Neuronal stem cell (in vitro differentiated cells): ENCODE data around the gene A2M.

Source experiments
- DNase-seq: peaks from one replicate; pipeline ENCODE4 v3.0.0-alpha.2; 2013; ENCODE audit warnings: low spot score
- H2AFZ ChIP-seq: one replicate; pipeline ENCODE4 v1.6.1; 2013; ENCODE audit warnings: mild to moderate bottlenecking, low read length, inconsistent platforms
- H2AK5ac ChIP-seq: 2 replicates; pipeline ENCODE4 v1.6.1; 2013; ENCODE audit warnings: low read depth, mild to moderate bottlenecking, inconsistent platforms, low read length, moderate library complexity, mixed read lengths
- H2BK120ac ChIP-seq: 2 replicates; pipeline ENCODE4 v1.6.1; 2013; ENCODE audit warnings: low read depth, mild to moderate bottlenecking, inconsistent platforms, low read length, moderate library complexity, mixed read lengths
- H2BK12ac ChIP-seq: one replicate; pipeline ENCODE4 v1.6.1; 2013; ENCODE audit warnings: low read length, inconsistent platforms
- H2BK15ac ChIP-seq: 2 replicates; pipeline ENCODE4 v1.6.1; 2013; ENCODE audit warnings: mild to moderate bottlenecking, low read length, inconsistent platforms, mixed read lengths
- H2BK5ac ChIP-seq: one replicate; pipeline ENCODE4 v1.6.1; 2013; ENCODE audit warnings: inconsistent platforms, mild to moderate bottlenecking, low read length, moderate library complexity
- H3K14ac ChIP-seq: one replicate; pipeline ENCODE4 v1.6.1; 2013; ENCODE audit warnings: low read length, inconsistent platforms
- H3K18ac ChIP-seq: 2 replicates; pipeline ENCODE4 v1.6.1; 2013; ENCODE audit warnings: low read length, inconsistent platforms
- H3K23ac ChIP-seq: 2 replicates; pipeline ENCODE4 v1.6.1; 2013; ENCODE audit warnings: low read depth, mild to moderate bottlenecking, mixed read lengths, low read length, inconsistent platforms; ENCODE audit not compliant: poor library complexity
- H3K27ac ChIP-seq: replicated peaks from 3 replicates; pipeline ENCODE4 v1.5.1; 2013; ENCODE audit warnings: low read length, inconsistent platforms
- H3K27me3 ChIP-seq, 3 experiments: 2 replicates each; pipeline ENCODE4 v1.6.1; 2013; ENCODE audit warnings: low read length in 3 of 3, mild to moderate bottlenecking in 2 of 3, inconsistent platforms in 1 of 3, low read depth in 1 of 3, mixed read lengths in 1 of 3, moderate library complexity in 1 of 3; ENCODE audit not compliant: control insufficient read depth in 3 of 3, insufficient read depth in 3 of 3
- H3K36me3 ChIP-seq, 2 donors: replicated peaks in 1 of 2; 2 replicates each; pipeline ENCODE4 v1.6.1; 2013; ENCODE audit warnings: low read length in 2 of 2; ENCODE audit not compliant: control insufficient read depth in 2 of 2, insufficient read depth in 2 of 2
- H3K4ac ChIP-seq: 2 replicates; pipeline ENCODE4 v1.6.1; 2013; ENCODE audit warnings: inconsistent platforms, mild to moderate bottlenecking, low read length, moderate library complexity
- H3K4me1 ChIP-seq, 2 donors: 1 replicate in 1 of 2; 2 replicates in 1 of 2; pipeline ENCODE4 v1.6.1; 2013; ENCODE audit warnings: low read length in 2 of 2, low read depth in 1 of 2; ENCODE audit not compliant: control insufficient read depth in 2 of 2, insufficient read depth in 1 of 2
- H3K4me2 ChIP-seq: one replicate; pipeline ENCODE4 v1.6.1; 2013; ENCODE audit warnings: mild to moderate bottlenecking, low read length, inconsistent platforms; ENCODE audit not compliant: insufficient read depth, poor library complexity, severe bottlenecking
- H3K4me3 ChIP-seq, 2 donors: 2 replicates each; pipeline ENCODE4 v1.5.1; 2013; ENCODE audit warnings: low read length in 2 of 2, mild to moderate bottlenecking in 2 of 2, inconsistent platforms in 1 of 2, moderate library complexity in 1 of 2
- H3K79me1 ChIP-seq: one replicate; pipeline ENCODE4 v1.6.1; 2013; ENCODE audit warnings: low read depth, mild to moderate bottlenecking, inconsistent platforms, low read length, moderate library complexity
- H3K9ac ChIP-seq: one replicate; pipeline ENCODE4 v1.6.1; 2013; ENCODE audit warnings: mild to moderate bottlenecking, low read depth, low read length, inconsistent platforms; ENCODE audit not compliant: poor library complexity
- H3K9me3 ChIP-seq, 2 donors: replicated peaks in 1 of 2; 2 replicates each; pipeline versions ENCODE3 to v1.6.1; 2013; ENCODE audit warnings: low read length in 2 of 2, mild to moderate bottlenecking in 2 of 2, inconsistent platforms in 1 of 2, low read depth in 1 of 2, mixed read lengths in 1 of 2, moderate library complexity in 1 of 2; ENCODE audit not compliant: control insufficient read depth in 2 of 2, insufficient read depth in 1 of 2
- H4K8ac ChIP-seq: one replicate; pipeline ENCODE4 v1.6.1; 2013; ENCODE audit warnings: low read depth, mild to moderate bottlenecking, inconsistent platforms, low read length, moderate library complexity
- H4K91ac ChIP-seq: one replicate; pipeline ENCODE4 v1.6.1; 2013; ENCODE audit warnings: low read length, low read depth, mild to moderate bottlenecking, inconsistent platforms; ENCODE audit not compliant: poor library complexity
- WGBS, 2 donors: extraction: QIAGEN DNeasy Blood & Tissue Kit; methylation state at CpG; one replicate each; pipeline ENCODE4 v1.1.7; 2013; ENCODE audit warnings: missing lambda C conversion rate in 2 of 2, mixed read lengths in 1 of 2; ENCODE audit not compliant: insufficient read length in 2 of 2, insufficient replicate concordance in 1 of 2; ENCODE audit errors: extremely low coverage in 2 of 2; 5-methylcytosine and 5-hydroxymethylcytosine counted together

Gene A2M

GRCh38 chr12:9040484-9041186 is 75.1 kb downstream of the A2M start:
- no peak overlapping the region for H2AFZ ChIP-seq
- H3K27ac ChIP-seq = no peak overlapping the region
- H2BK120ac ChIP-seq = no peak overlapping the region
- H3K79me1 ChIP-seq = no peaks in the 10 kb centered on the region
- no peak overlapping the region for H2BK15ac ChIP-seq
- no peaks in the 10 kb centered on the region for H3K36me3 ChIP-seq
- no peak overlapping the region for H3K23ac ChIP-seq
- H3K14ac ChIP-seq = no peak overlapping the region
- H3K9ac ChIP-seq = no peak overlapping the region
- H4K91ac ChIP-seq = no peak overlapping the region
- no CpG with 5 or more reads among the region's 5 CpGs for WGBS, 2 donors
- H3K27me3 ChIP-seq = no peaks in the 10 kb centered on the region
- H3K18ac ChIP-seq = no peak overlapping the region
- no peak overlapping the region for H2BK5ac ChIP-seq
- no peak overlapping the region for H4K8ac ChIP-seq
- no peaks in the 10 kb centered on the region for H3K4me1 ChIP-seq
- H3K4ac ChIP-seq = no peak overlapping the region
- no peak overlapping the region for H3K4me3 ChIP-seq
- no peak overlapping the region for H3K4me2 ChIP-seq
- DNase-seq = no peak
- no peaks in the 10 kb centered on the region for H3K9me3 ChIP-seq
- no peak overlapping the region for H2AK5ac ChIP-seq
- no peak overlapping the region for H2BK12ac ChIP-seq

- no peak overlapping the region for H4K91ac ChIP-seq
- no peak overlapping the region for H3K9ac ChIP-seq
- no peak overlapping the region for H3K27ac ChIP-seq
- no peak overlapping the region for H3K14ac ChIP-seq
- DNase-seq = peak; percentile 26
- H3K79me1 ChIP-seq = no peaks in the 10 kb centered on the region
- H2BK15ac ChIP-seq = no peak overlapping the region
- no peak overlapping the region for H3K4me3 ChIP-seq
- H3K4me2 ChIP-seq = no peak overlapping the region
- no peak overlapping the region for H2BK5ac ChIP-seq
- H2AFZ ChIP-seq = no peak overlapping the region
- no peaks in the 10 kb centered on the region for H3K4me1 ChIP-seq
- no peak overlapping the region for H2BK120ac ChIP-seq
- no peak overlapping the region for H3K4ac ChIP-seq
- no peak overlapping the region for H3K18ac ChIP-seq
- no peaks in the 10 kb centered on the region for H3K27me3 ChIP-seq
- H2AK5ac ChIP-seq = no peak overlapping the region
- no peak overlapping the region for H2BK12ac ChIP-seq
- no peaks in the 10 kb centered on the region for H3K9me3 ChIP-seq
- H3K23ac ChIP-seq = no peak overlapping the region
- no peak overlapping the region for H4K8ac ChIP-seq
- no CpG with 5 or more reads among the region's 3 CpGs for WGBS, 2 donors
- H3K36me3 ChIP-seq = no peaks in the 10 kb centered on the region
These were observed 76.2 kb downstream of the A2M start for GRCh38 chr12:9039397-9039977.

GRCh38 chr12:9037431-9037830 is 78.3 kb downstream of the A2M start:
- Histone ChIP-seq H3K27ac (no peak overlapping the region), H2AFZ (no peak overlapping the region), H4K91ac (no peak overlapping the region), H2AK5ac (no peak overlapping the region), H2BK15ac (no peak overlapping the region), H3K36me3 (no peaks in the 10 kb centered on the region), H4K8ac (no peak overlapping the region), H2BK5ac (no peak overlapping the region), H3K14ac (no peak overlapping the region), H3K4ac (no peak overlapping the region), H3K4me3 (no peak overlapping the region), H3K23ac (no peak overlapping the region), H3K79me1 (no peaks in the 10 kb centered on the region), H3K27me3 (no peaks in the 10 kb centered on the region), H3K18ac (no peak overlapping the region), H2BK12ac (no peak overlapping the region), H3K4me1 (no peaks in the 10 kb centered on the region), H2BK120ac (no peak overlapping the region), H3K9me3 (no peaks in the 10 kb centered on the region), H3K9ac (no peak overlapping the region), H3K4me2 (no peak overlapping the region)
- DNase-seq = no peak
- WGBS, 2 donors = no CpG with 5 or more reads among the region's 3 CpGs

GRCh38 chr12:9036227-9036626 is 79.5 kb downstream of the A2M start:
- Histone ChIP-seq H2BK12ac (no peak overlapping the region), H3K27ac (no peak overlapping the region), H2BK120ac (no peak overlapping the region), H3K36me3 (no peaks in the 10 kb centered on the region), H2AK5ac (no peak overlapping the region), H3K4me1 (no peaks in the 10 kb centered on the region), H3K18ac (no peak overlapping the region), H2AFZ (no peak overlapping the region), H3K27me3 (no peaks in the 10 kb centered on the region), H3K9me3 (no peaks in the 10 kb centered on the region), H4K91ac (no peak overlapping the region), H3K4ac (no peak overlapping the region), H4K8ac (no peak overlapping the region), H2BK15ac (no peak overlapping the region), H3K23ac (no peak overlapping the region), H3K9ac (no peak overlapping the region), H3K79me1 (no peaks in the 10 kb centered on the region), H2BK5ac (no peak overlapping the region), H3K4me3 (no peak overlapping the region), H3K14ac (no peak overlapping the region), H3K4me2 (no peak overlapping the region)
- no CpG with 5 or more reads among the region's 6 CpGs for WGBS, 2 donors
- no peak for DNase-seq
